H1 (cell line): ENCODE results near the gene KCNK15. TPM values are rescaled to one million over a fixed set of nuclear protein-coding genes. Genes with fewer than 3 reads are reported as not detected.

Experiments used
- CTCF ChIA-PET: fragments of 300-600 bp; sonication (Branson Sonifier 250); formaldehyde crosslinking; loops from one replicate; lab custom pipeline; 2021; ENCODE audit not compliant: partially characterized antibody; lab: Charles Lee
- POLR2A ChIA-PET: fragments of 300-600 bp; sonication (Branson Sonifier 250); formaldehyde crosslinking; loops from one replicate; lab custom pipeline; 2021; ENCODE audit warnings: inconsistent platforms; ENCODE audit not compliant: partially characterized antibody; lab: Charles Lee
- DNase-seq, 2 experiments: peaks; one replicate each; pipeline versions ENCODE4 v3.0.0 to v3.0.0-alpha.2; 2010 to 2022; ENCODE audit warnings: low spot score in 2 of 2, low read depth in 1 of 2, mixed read lengths in 1 of 2
- FAIRE-seq: peaks from 2 replicates; lab custom pipeline; 2011; peaks lifted over from hg19 to GRCh38; lab: Jason Lieb, UNC
- H2AFZ ChIP-seq: 2 replicates; pipeline ENCODE4 v1.8.1; 2012; ENCODE audit warnings: low read length, inconsistent platforms
- H2AK5ac ChIP-seq: 2 replicates; pipeline ENCODE4 v1.6.1; 2013; ENCODE audit warnings: low read depth, low read length
- H2BK120ac ChIP-seq: replicated peaks from 2 replicates; pipeline ENCODE3; 2013; ENCODE audit warnings: low read depth, low read length, inconsistent platforms
- H2BK12ac ChIP-seq: 2 replicates; pipeline ENCODE4 v1.6.1; 2013; ENCODE audit warnings: low read depth, low read length
- H2BK15ac ChIP-seq: 2 replicates; pipeline ENCODE4 v1.6.1; 2013; ENCODE audit warnings: low read length
- H2BK20ac ChIP-seq: 2 replicates; pipeline ENCODE4 v1.6.1; 2013; ENCODE audit warnings: low read length
- H2BK5ac ChIP-seq: 2 replicates; pipeline ENCODE4 v1.6.1; 2013; ENCODE audit warnings: low read depth, low read length
- H3K14ac ChIP-seq: 2 replicates; pipeline ENCODE4 v1.6.1; 2013; ENCODE audit warnings: inconsistent platforms; ENCODE audit not compliant: insufficient read length
- H3K18ac ChIP-seq: 2 replicates; pipeline ENCODE4 v1.6.1; 2013; ENCODE audit warnings: low read length; ENCODE audit errors: extremely low read depth
- H3K23ac ChIP-seq: 2 replicates; pipeline ENCODE4 v1.6.1; 2013; ENCODE audit warnings: inconsistent platforms; ENCODE audit not compliant: insufficient read length
- H3K23me2 ChIP-seq: 2 replicates; pipeline ENCODE4 v1.6.1; 2013; ENCODE audit warnings: low read depth, low read length
- H3K27ac ChIP-seq: 2 replicates; pipeline ENCODE4 v1.6.1; 2011; ENCODE audit warnings: low read depth, low read length, inconsistent platforms
- H3K27me3 ChIP-seq, 4 experiments: replicated peaks in 1 of 4; 1 replicate in 1 of 4; 2 replicates in 3 of 4; pipeline versions ENCODE4 v1.6.1 to v1.8.1; 2011 to 2013; ENCODE audit warnings: low read length in 3 of 4, mild to moderate bottlenecking in 3 of 4, inconsistent platforms in 2 of 4, mixed read lengths in 2 of 4, moderate library complexity in 1 of 4; ENCODE audit not compliant: control insufficient read depth in 3 of 4, insufficient read depth in 3 of 4; ENCODE audit errors: extremely low read depth in 1 of 4
- H3K36me3 ChIP-seq, 4 experiments: 2 replicates each; pipeline versions ENCODE4 v1.6.1 to v1.8.1; 2011 to 2013; ENCODE audit warnings: mild to moderate bottlenecking in 4 of 4, low read length in 3 of 4, moderate library complexity in 2 of 4, control low read depth in 1 of 4, inconsistent platforms in 1 of 4; ENCODE audit not compliant: insufficient read depth in 4 of 4, control insufficient read depth in 2 of 4
- H3K4ac ChIP-seq: replicated peaks from 2 replicates; pipeline ENCODE3; 2013; ENCODE audit warnings: low read length, low read depth, mixed read lengths, inconsistent platforms; ENCODE audit not compliant: insufficient read length
- H3K4me1 ChIP-seq, 4 experiments: replicated peaks in 1 of 4; 1 replicate in 1 of 4; 2 replicates in 3 of 4; pipeline versions ENCODE4 v1.6.1 to v1.8.1; 2011 to 2013; ENCODE audit warnings: low read length in 3 of 4, inconsistent platforms in 2 of 4, mixed read lengths in 1 of 4; ENCODE audit not compliant: insufficient read depth in 4 of 4, control insufficient read depth in 3 of 4
- H3K4me2 ChIP-seq, 2 experiments: 2 replicates each; pipeline versions ENCODE4 v1.6.1 to v1.8.1; 2011 to 2013; ENCODE audit warnings: low read depth in 2 of 2, low read length in 2 of 2, control low read depth in 1 of 2, inconsistent platforms in 1 of 2, mild to moderate bottlenecking in 1 of 2; ENCODE audit not compliant: insufficient read depth in 1 of 2
- H3K4me3 ChIP-seq, 4 experiments: fragments of 200-600, 300-600 bp in 1 of 4; sonication (generic), shearing (Covaris generic), sonication (Bioruptor Twin) in 1 of 4; 2 replicates each; pipeline versions ENCODE4 v1.5.1 to v1.8.1; 2011 to 2016; ENCODE audit warnings: low read length in 4 of 4, low read depth in 3 of 4, control low read depth in 2 of 4, inconsistent platforms in 2 of 4, mild to moderate bottlenecking in 2 of 4, mixed read lengths in 1 of 4, moderate library complexity in 1 of 4; ENCODE audit not compliant: insufficient read depth in 2 of 4; ENCODE audit errors: extremely low read depth in 1 of 4
- H3K56ac ChIP-seq: replicated peaks from 2 replicates; pipeline ENCODE3; 2013; ENCODE audit warnings: low read depth, mild to moderate bottlenecking, mixed read lengths, low read length, inconsistent platforms; ENCODE audit not compliant: insufficient read length
- H3K79me1 ChIP-seq: 2 replicates; pipeline ENCODE4 v1.6.1; 2013; ENCODE audit warnings: low read depth, low read length, control low read depth
- H3K79me2 ChIP-seq, 2 experiments: 2 replicates each; pipeline versions ENCODE4 v1.6.1 to v1.8.1; 2012 to 2013; ENCODE audit warnings: low read length in 2 of 2, mild to moderate bottlenecking in 2 of 2, inconsistent platforms in 1 of 2; ENCODE audit not compliant: insufficient read depth in 2 of 2, control insufficient read depth in 1 of 2
- H3K9ac ChIP-seq, 4 experiments: replicated peaks in 1 of 4; 1 replicate in 1 of 4; 2 replicates in 3 of 4; pipeline versions ENCODE4 v1.6.1 to v1.8.1; 2011 to 2013; ENCODE audit warnings: low read depth in 3 of 4, low read length in 3 of 4, control low read depth in 2 of 4, mild to moderate bottlenecking in 2 of 4, moderate library complexity in 2 of 4, inconsistent platforms in 1 of 4; ENCODE audit errors: extremely low read depth in 1 of 4
- H3K9me3 ChIP-seq, 2 experiments: 2 replicates each; pipeline versions ENCODE4 v1.6.1 to v1.8.1; 2012 to 2013; ENCODE audit warnings: mild to moderate bottlenecking in 2 of 2, moderate library complexity in 2 of 2, control low read depth in 1 of 2, inconsistent platforms in 1 of 2, low read depth in 1 of 2, low read length in 1 of 2, mixed read lengths in 1 of 2; ENCODE audit not compliant: insufficient read depth in 2 of 2
- H4K20me1 ChIP-seq, 2 experiments: replicated peaks in 1 of 2; 2 replicates each; pipeline versions ENCODE3 to v1.8.1; 2011 to 2013; ENCODE audit warnings: inconsistent platforms in 2 of 2, low read length in 2 of 2, mild to moderate bottlenecking in 1 of 2; ENCODE audit not compliant: insufficient read depth in 2 of 2, control insufficient read depth in 1 of 2
- H4K5ac ChIP-seq: 2 replicates; pipeline ENCODE4 v1.6.1; 2013; ENCODE audit warnings: low read length, low read depth, mixed read lengths, inconsistent platforms; ENCODE audit not compliant: insufficient read length
- H4K8ac ChIP-seq: 2 replicates; pipeline ENCODE4 v1.8.0; 2013; ENCODE audit warnings: mild to moderate bottlenecking, moderate library complexity, low read length, inconsistent platforms; ENCODE audit not compliant: insufficient read depth; ENCODE audit errors: extremely low read depth
- H4K91ac ChIP-seq: replicated peaks from 2 replicates; pipeline ENCODE3; 2013; ENCODE audit warnings: low read length, mixed read lengths, inconsistent platforms; ENCODE audit not compliant: insufficient read length
- CEBPB ChIP-seq: IDR thresholded peaks from 2 replicates; pipeline ENCODE4 v1.6.1; 2012; ENCODE audit warnings: low read depth, low read length
- CHD1 ChIP-seq: IDR thresholded peaks from 2 replicates; pipeline ENCODE4 v1.6.1; 2012; ENCODE audit warnings: low read depth, low read length, improper control_type of control experiment
- JUND ChIP-seq: IDR thresholded peaks from 2 replicates; pipeline ENCODE4 v1.6.1; 2011; ENCODE audit warnings: mild to moderate bottlenecking, improper control_type of control experiment, low read length
- KDM5A ChIP-seq: fragments of 200-600 bp; IDR thresholded peaks from 2 replicates; pipeline ENCODE4 v1.7.1; 2012; ENCODE audit warnings: mild to moderate bottlenecking, low read length, inconsistent platforms, mixed read lengths
- SRF ChIP-seq: IDR thresholded peaks from 2 replicates; pipeline ENCODE4 v1.6.1; 2011; ENCODE audit warnings: mild to moderate bottlenecking, low read depth, low read length, moderate library complexity
- TAF1 ChIP-seq: IDR thresholded peaks from 2 replicates; pipeline ENCODE4 v1.6.1; 2011; ENCODE audit warnings: mild to moderate bottlenecking, low read depth, low read length
- TAF7 ChIP-seq: optimal IDR thresholded peaks from 2 replicates; pipeline ENCODE3; 2011; ENCODE audit warnings: low read depth, mild to moderate bottlenecking, inconsistent platforms, low read length, moderate library complexity, borderline replicate concordance
- WGBS, 2 experiments: shearing (Covaris generic) in 1 of 2; methylation state at CpG; one replicate each; pipeline versions ENCODE4 v1.1.6 to v1.1.7; 2013 to 2015; ENCODE audit warnings: low lambda C conversion rate in 2 of 2, mixed read lengths in 2 of 2, inconsistent platforms in 1 of 2, low coverage in 1 of 2, missing lambda C conversion rate in 1 of 2; ENCODE audit not compliant: insufficient replicate concordance in 2 of 2, insufficient coverage in 1 of 2, insufficient read length in 1 of 2; ENCODE audit errors: extremely low coverage in 1 of 2, missing lambda C conversion rate in 1 of 2; 5-methylcytosine and 5-hydroxymethylcytosine counted together
- polyA plus RNA-seq, 7 experiments: library from polyadenylated mRNA; depleted of rRNA in 3 of 7; stranded (reverse) in 5 of 7; unstranded in 2 of 7; fragments of >200 nt in 5 of 7; fragments of 200-250 nt in 2 of 7; gene quantifications; 1 replicate in 5 of 7; 2 replicates in 1 of 7; 4 replicates in 1 of 7; pipeline versions ENCODE4 v1.2.1 to v1.2.3, GENCODE V29; 2011 to 2013; ENCODE audit warnings: missing spikeins in 2 of 7, mixed read lengths in 2 of 7
- total RNA-seq: library from RNA; stranded (reverse); fragmentation: NEBNext Ultra II Directional; extraction: Animal tissue kit (Norgen Biotek cat#: 25700); gene quantifications from 2 replicates; pipeline ENCODE4 v1.2.1, GENCODE V29; 2021
- TF ChIP-seq, protein P1 (sequence below): IDR thresholded peaks from 2 replicates; pipeline ENCODE4 v1.6.1; 2011; ENCODE audit warnings: low read length, improper control_type of control experiment
- TF ChIP-seq, protein P2 (sequence below): IDR thresholded peaks from 2 replicates; pipeline ENCODE4 v1.6.1; 2011; ENCODE audit warnings: low read depth, mild to moderate bottlenecking, low read length; ENCODE audit not compliant: insufficient read depth

The KCNK15 gene
- total and polyA plus RNA-seq, 2 of the 8 experiments (the other 6 are each of a cell fraction or from before 2014, with no cell fraction given): 0.24 to 0.33 TPM

DNA sequence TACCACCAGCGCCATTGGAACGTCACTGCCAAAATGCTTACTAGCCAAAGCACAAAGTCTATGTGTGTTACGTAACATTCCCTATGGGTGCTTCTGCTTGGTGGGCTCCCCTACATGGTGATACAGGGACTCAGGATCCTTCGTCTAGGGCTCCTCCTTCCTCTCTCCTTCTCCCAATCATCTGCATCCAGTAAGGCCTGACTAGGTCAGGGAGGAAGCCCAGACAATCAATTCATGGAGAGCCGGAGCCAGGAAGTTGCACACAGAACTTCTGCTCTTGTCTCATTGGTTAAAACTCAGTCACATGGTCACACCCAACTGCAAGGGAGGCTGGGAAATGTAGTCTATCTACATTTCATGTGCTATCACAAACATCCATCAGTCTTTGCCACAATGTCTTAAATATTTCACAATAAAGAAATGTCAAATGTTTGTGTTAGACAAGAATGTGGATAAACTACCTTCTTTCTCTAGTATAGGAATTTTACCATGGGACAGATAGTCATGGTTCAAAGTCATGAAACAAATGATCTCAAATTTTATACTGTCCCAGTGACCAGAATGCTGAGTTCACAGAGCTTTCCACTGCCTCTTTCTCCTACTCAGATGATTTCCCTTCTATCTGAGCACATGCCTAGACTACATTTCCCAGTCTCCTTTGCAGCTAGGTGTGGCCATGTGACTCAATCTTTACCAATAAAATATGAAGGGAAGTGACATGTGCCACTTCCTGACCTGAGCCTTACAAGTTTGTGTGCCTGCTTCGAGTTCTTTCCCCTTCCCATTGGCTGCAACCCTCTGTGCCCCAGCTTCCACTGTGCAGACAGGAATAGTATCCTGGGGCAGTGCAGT is 9.3 kb upstream of the KCNK15 start:
- H4K5ac ChIP-seq: peak overlapping the region; percentile 25
- H2AFZ ChIP-seq: no peak overlapping the region
- H2BK12ac ChIP-seq: no peak overlapping the region
- peaks cover 0 to 2% (median 0%) of the 10 kb centered on the region in 4 experiments; a peak in 1 of 7 replicates for H3K27me3 ChIP-seq
- H3K27ac ChIP-seq: no peak overlapping the region
- peaks cover 0 to 4% (median 2%) of the 10 kb centered on the region in 4 experiments; a peak in 1 of 7 replicates for H3K4me1 ChIP-seq
- H3K4me3 ChIP-seq: no peak overlapping the region
- no peak overlapping the region for H2BK5ac ChIP-seq
- no peak overlapping the region for H2BK20ac ChIP-seq
- CTCF ChIA-PET: interaction anchor here (1.0 to 1.3 kb wide), 2 partner anchors 11 to 522 kb away, joined by 3 read pairs; no protein-coding TSS in a partner anchor
- H3K36me3 ChIP-seq: no peaks in the 10 kb centered on the region
- H2AK5ac ChIP-seq: no peak overlapping the region
- no peak overlapping the region for H4K91ac ChIP-seq
- POLR2A ChIA-PET: interaction anchor here (1.0 to 1.5 kb wide), 2 partner anchors 11 to 52 kb away, joined by 3 to 5 read pairs; no protein-coding TSS in a partner anchor
- H3K9me3 ChIP-seq: no peaks in the 10 kb centered on the region; a peak in 1 of 4 replicates
- H3K4me2 ChIP-seq: no peak overlapping the region; a peak in 1 of 4 replicates
- 58% methylated on average over 6 of the region's 6 CpGs; no CpG with 5 or more reads in 1 of the 2 experiments for WGBS, 2 experiments
- no peak overlapping the region for H3K56ac ChIP-seq
- FAIRE-seq (peak; percentile 92), DNase-seq (peak; percentile 58 to 77)
- no peaks in the 10 kb centered on the region for H4K20me1 ChIP-seq
- no peak overlapping the region for H3K9ac ChIP-seq
- no peak overlapping the region for H3K23ac ChIP-seq
- no peak overlapping the region for H2BK15ac ChIP-seq
- no peak overlapping the region for H2BK120ac ChIP-seq
- no peak overlapping the region for H3K18ac ChIP-seq
- no peak overlapping the region for H3K4ac ChIP-seq
- H3K79me1 ChIP-seq: no peaks in the 10 kb centered on the region
- no peak overlapping the region for H4K8ac ChIP-seq
- H3K23me2 ChIP-seq: no peaks in the 10 kb centered on the region
- H3K79me2 ChIP-seq: no peaks in the 10 kb centered on the region
- H3K14ac ChIP-seq: no peak overlapping the region
- TF ChIP-seq, protein P1, sequence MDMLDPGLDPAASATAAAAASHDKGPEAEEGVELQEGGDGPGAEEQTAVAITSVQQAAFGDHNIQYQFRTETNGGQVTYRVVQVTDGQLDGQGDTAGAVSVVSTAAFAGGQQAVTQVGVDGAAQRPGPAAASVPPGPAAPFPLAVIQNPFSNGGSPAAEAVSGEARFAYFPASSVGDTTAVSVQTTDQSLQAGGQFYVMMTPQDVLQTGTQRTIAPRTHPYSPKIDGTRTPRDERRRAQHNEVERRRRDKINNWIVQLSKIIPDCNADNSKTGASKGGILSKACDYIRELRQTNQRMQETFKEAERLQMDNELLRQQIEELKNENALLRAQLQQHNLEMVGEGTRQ: peak; percentile 93
- TF ChIP-seq JUND (no peak), TAF7 (no peak), CHD1 (no peak), CEBPB (peak; percentile 81), TAF1 (peak; percentile 21; the same call in 1 of the 2 replicates), SRF (0 out of 2 replicates have a peak, but pooled peaks have one; percentile 18), KDM5A (no peak)
- TF ChIP-seq, protein P2, sequence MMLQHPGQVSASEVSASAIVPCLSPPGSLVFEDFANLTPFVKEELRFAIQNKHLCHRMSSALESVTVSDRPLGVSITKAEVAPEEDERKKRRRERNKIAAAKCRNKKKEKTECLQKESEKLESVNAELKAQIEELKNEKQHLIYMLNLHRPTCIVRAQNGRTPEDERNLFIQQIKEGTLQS: peak; percentile 73; the same call in 1 of the 2 replicates
